Panc1 (cell line): ENCODE measurements around the gene MYH14. TPM values are rescaled to one million over a fixed set of nuclear protein-coding genes. Genes with fewer than 3 reads are reported as not detected.

Experiments
- ATAC-seq: fragments of 200-7000 bp; cut with Tn5 transposase; 2 replicates; pipeline ENCODE4 v1.9.1; 2020; ENCODE audit warnings: mild to moderate bottlenecking, moderate library complexity
- BruUV-seq: library from RNA; stranded (reverse); fragments of 400-500 nt; replicated peaks from 2 replicates; lab custom pipeline; 2021; lab: Mats Ljungman, UMichigan
- CTCF ChIA-PET: fragments of 300-600 bp; sonication (Branson Sonifier 250); formaldehyde crosslinking; loops from one replicate; lab custom pipeline; 2022; ENCODE audit warnings: antibody characterized with exemption; lab: Charles Lee
- POLR2A ChIA-PET: fragments of 300-600 bp; sonication (Branson Sonifier 250); formaldehyde crosslinking; loops from one replicate; lab custom pipeline; 2022; ENCODE audit warnings: antibody characterized with exemption; lab: Charles Lee
- DNase-seq: peaks from one replicate; pipeline ENCODE4 v3.0.0-alpha.2; 2010; ENCODE audit warnings: low read depth, low spot score
- H3K27ac ChIP-seq: 2 replicates; pipeline ENCODE4 v1.5.1; 2011; ENCODE audit warnings: mild to moderate bottlenecking, low read length, inconsistent platforms
- H3K27me3 ChIP-seq: fragments of 200-500 bp; sonication (Bioruptor generic); 2 replicates; pipeline ENCODE4 v1.6.0; 2014; ENCODE audit warnings: low read length, inconsistent platforms; ENCODE audit not compliant: control insufficient read depth, insufficient read depth
- H3K36me3 ChIP-seq: fragments of 200-500 bp; sonication (Bioruptor generic); 2 replicates; pipeline ENCODE4 v1.5.1; 2014; ENCODE audit warnings: inconsistent platforms, mild to moderate bottlenecking, low read length, moderate library complexity; ENCODE audit not compliant: control insufficient read depth, insufficient read depth
- H3K4me1 ChIP-seq: 2 replicates; pipeline ENCODE4 v1.5.1; 2011; ENCODE audit warnings: inconsistent platforms, mild to moderate bottlenecking, low read length, moderate library complexity; ENCODE audit not compliant: control insufficient read depth, insufficient read depth
- H3K4me3 ChIP-seq, 2 experiments: 2 replicates each; pipeline ENCODE4 v1.5.1; 2011 to 2012; ENCODE audit warnings: low read depth in 2 of 2, low read length in 2 of 2, mild to moderate bottlenecking in 2 of 2, inconsistent platforms in 1 of 2, moderate library complexity in 1 of 2
- H3K9me3 ChIP-seq: fragments of 200-500 bp; sonication (Bioruptor generic); 2 replicates; pipeline ENCODE4 v1.5.1; 2014; ENCODE audit warnings: low read depth, mild to moderate bottlenecking, inconsistent platforms, low read length, moderate library complexity; ENCODE audit not compliant: control insufficient read depth, insufficient read depth
- CTCF ChIP-seq: fragments of 450-650 bp; IDR thresholded peaks from 2 replicates; pipeline ENCODE4 v1.5.1; 2017; ENCODE audit warnings: mild to moderate bottlenecking
- POLR2AphosphoS5 ChIP-seq: IDR thresholded peaks from 2 replicates; pipeline ENCODE4 v1.6.1; 2012; ENCODE audit warnings: mild to moderate bottlenecking, low read depth, low read length, moderate library complexity
- REST ChIP-seq, 2 experiments: IDR thresholded peaks; 2 replicates each; pipeline ENCODE4 v1.6.1; 2011 to 2012; ENCODE audit warnings: low read depth in 2 of 2, control low read depth in 1 of 2, low read length in 1 of 2, mild to moderate bottlenecking in 1 of 2, moderate library complexity in 1 of 2; ENCODE audit not compliant: insufficient read depth in 1 of 2
- SIN3A ChIP-seq: IDR thresholded peaks from 2 replicates; pipeline ENCODE4 v1.6.1; 2012; ENCODE audit warnings: low read depth, mild to moderate bottlenecking, low read length, moderate library complexity, borderline replicate concordance; ENCODE audit not compliant: insufficient read depth
- TCF7L2 ChIP-seq: IDR thresholded peaks from 2 replicates; pipeline ENCODE4 v1.6.1; 2011; ENCODE audit warnings: mild to moderate bottlenecking, low read depth, low read length, inconsistent platforms
- in situ Hi-C: cut with HindIII; loops from 2 replicates; pipeline ENCODE4 v1.10.0; 2016; ENCODE audit warnings: low sequenced_read_pairs, low pct_unique_long_range_greater_than_20kb
- intact Hi-C: fragments of 100-400 bp; cut with micrococcal nuclease; formaldehyde crosslinking; loops from one replicate; pipeline ENCODE4 v1.10.0; 2022; ENCODE audit not compliant: unreplicated experiment
- total RNA-seq: library from RNA; stranded (reverse); gene quantifications from one replicate; pipeline ENCODE4 v1.2.1, GENCODE V29; 2021; ENCODE audit not compliant: unreplicated experiment

Gene MYH14
- total RNA-seq, 1 experiment from 2014 or later: 23.8 TPM

GRCh38 chr19:50195224-50195623 lies 8.2 kb upstream of the MYH14 start:
- no peaks in the 10 kb centered on the region for H3K4me1 ChIP-seq
- ChIA-PET CTCF (no interaction called here), POLR2A (no interaction called here)
- BruUV-seq: no TSS peak
- no peak overlapping the region for H3K27ac ChIP-seq
- intact Hi-C loops: no loop called here
- no peak for TF ChIP-seq TCF7L2
- TF ChIP-seq CTCF: no peak
- no peak for TF ChIP-seq POLR2AphosphoS5
- TF ChIP-seq SIN3A: no peak
- no peak for TF ChIP-seq REST (IDR thresholded peaks at IDR 0.05; ENCODE audit: insufficient read depth in 1 of 2, low read depth in 2 of 2, low read length in 1 of 2)
- H3K27me3 ChIP-seq: no peaks in the 10 kb centered on the region; the same call in 1 of the 2 replicates
- no peaks in the 10 kb centered on the region for H3K36me3 ChIP-seq
- DNase-seq (no peak), ATAC-seq (no peak)
- no peaks in the 10 kb centered on the region for H3K9me3 ChIP-seq
- no peak overlapping the region for H3K4me3 ChIP-seq
- in situ Hi-C loops: no loop called here

GRCh38 chr19:50196322-50196932 lies 7.0 kb upstream of the MYH14 start:
- no peaks in the 10 kb centered on the region for H3K9me3 ChIP-seq
- no peak overlapping the region for H3K4me3 ChIP-seq
- in situ Hi-C loops: no loop called here
- no peak overlapping the region for H3K27ac ChIP-seq
- no peaks in the 10 kb centered on the region; the same call in 1 of the 2 replicates for H3K27me3 ChIP-seq
- no TSS peak for BruUV-seq
- ChIA-PET POLR2A (no interaction called here), CTCF (no interaction called here)
- H3K4me1 ChIP-seq: no peaks in the 10 kb centered on the region
- ATAC-seq (no peak), DNase-seq (no peak)
- no peaks in the 10 kb centered on the region for H3K36me3 ChIP-seq
- intact Hi-C loops: no loop called here
- TF ChIP-seq POLR2AphosphoS5: no peak
- no peak for TF ChIP-seq REST (IDR thresholded peaks at IDR 0.05; ENCODE audit: insufficient read depth in 1 of 2, low read depth in 2 of 2, low read length in 1 of 2)
- no peak for TF ChIP-seq TCF7L2
- TF ChIP-seq CTCF: no peak
- no peak for TF ChIP-seq SIN3A
